ENCODE data around the gene LPO.

LPO gene

DNA sequence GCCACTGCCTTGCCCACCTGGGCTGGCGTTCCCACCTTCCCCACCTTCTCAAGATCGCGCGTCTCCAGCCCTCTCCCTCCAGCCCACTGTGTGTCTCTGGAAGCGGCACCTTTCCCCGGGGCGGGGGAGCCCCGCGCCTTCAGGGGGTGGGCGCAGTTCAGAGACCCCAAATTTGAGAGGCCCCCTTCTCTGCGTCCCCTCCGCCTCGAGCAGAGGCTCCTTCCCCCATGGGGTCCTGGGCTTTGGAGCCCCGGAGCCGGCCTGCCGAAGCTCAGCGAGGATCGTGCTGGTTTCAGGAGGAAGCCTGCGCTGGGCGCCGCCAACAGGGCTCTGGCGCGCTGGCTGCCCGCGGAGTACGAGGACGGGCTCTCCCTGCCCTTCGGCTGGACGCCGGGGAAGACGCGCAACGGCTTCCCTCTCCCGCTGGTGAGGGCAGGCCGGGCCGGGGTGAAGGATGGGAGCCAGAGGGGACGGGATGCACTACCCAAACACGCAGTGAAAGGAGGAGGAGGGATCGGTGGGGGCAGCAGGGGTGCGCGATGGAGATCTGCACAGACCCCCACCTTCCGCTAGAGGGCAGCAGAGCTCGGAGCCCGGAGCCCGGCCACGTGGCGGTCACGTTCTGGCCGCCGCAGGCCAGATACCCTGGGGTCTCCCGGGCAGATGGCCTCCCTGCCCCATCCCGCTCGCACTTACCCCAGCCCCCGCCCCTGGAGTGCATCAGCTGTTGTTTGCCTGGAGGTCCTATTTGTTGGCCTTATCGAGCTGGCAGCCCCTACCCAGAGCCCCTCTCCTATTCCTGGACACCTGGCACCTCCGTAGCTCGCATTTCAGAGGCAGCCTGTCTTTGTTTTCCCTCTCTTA, 11.1 kb downstream of the LPO start:
- Histone ChIP-seq H3K36me3 (ENCODE audit: control insufficient read depth, insufficient read depth, low read length) (no peaks in the 10 kb centered on the region), H3K9ac (ENCODE audit: low read length) (no peak overlapping the region), H3K27ac (ENCODE audit: low read depth, low read length) (no peak overlapping the region), H3K4me3 (ENCODE audit: low read length) (peak overlapping the region; percentile 68), H3K4me1 (ENCODE audit: control insufficient read depth, insufficient read depth, low read length) (no peaks in the 10 kb centered on the region), H3K27me3 (ENCODE audit: control insufficient read depth, insufficient read depth, low read length) (no peaks in the 10 kb centered on the region)

DNA sequence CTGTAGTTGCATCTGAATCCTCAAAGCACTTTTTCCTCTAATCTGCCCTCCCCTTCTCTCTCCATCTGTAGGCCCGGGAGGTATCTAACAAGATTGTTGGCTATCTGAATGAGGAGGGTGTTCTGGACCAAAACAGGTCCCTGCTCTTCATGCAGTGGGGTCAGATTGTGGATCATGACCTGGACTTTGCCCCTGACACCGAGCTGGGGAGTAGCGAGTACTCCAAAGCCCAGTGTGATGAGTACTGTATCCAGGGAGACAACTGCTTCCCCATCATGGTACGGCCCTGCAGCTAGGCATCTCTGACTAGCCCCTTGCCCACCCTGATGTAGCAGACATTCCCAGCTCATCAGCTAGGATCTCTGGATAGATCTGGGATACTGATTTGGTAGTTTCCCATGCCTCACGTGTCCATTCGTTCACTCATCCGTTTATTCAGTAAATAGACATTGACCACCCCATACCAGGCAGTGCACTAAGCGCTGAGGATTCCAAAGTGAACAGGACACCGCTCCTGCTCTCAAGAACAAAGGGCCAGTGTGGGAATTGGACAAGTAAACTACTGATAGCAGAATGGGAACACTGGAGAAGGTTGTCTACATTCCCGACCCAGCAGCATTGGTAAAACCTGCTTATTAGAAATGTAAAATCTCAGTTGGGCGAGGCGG, 12.1 kb downstream of the LPO start:
- H3K36me3 ChIP-seq (ENCODE audit: control insufficient read depth, insufficient read depth, low read length), result no peaks in the 10 kb centered on the region
- no peaks in the 10 kb centered on the region for H3K4me1 ChIP-seq (ENCODE audit: control insufficient read depth, insufficient read depth, low read length)
- H3K27me3 ChIP-seq (ENCODE audit: control insufficient read depth, insufficient read depth, low read length), result no peaks in the 10 kb centered on the region
- no peak overlapping the region for H3K9ac ChIP-seq (ENCODE audit: low read length)
- H3K27ac ChIP-seq (ENCODE audit: low read depth, low read length), result no peak overlapping the region
- no peak overlapping the region for H3K4me3 ChIP-seq (ENCODE audit: low read length)

DNA sequence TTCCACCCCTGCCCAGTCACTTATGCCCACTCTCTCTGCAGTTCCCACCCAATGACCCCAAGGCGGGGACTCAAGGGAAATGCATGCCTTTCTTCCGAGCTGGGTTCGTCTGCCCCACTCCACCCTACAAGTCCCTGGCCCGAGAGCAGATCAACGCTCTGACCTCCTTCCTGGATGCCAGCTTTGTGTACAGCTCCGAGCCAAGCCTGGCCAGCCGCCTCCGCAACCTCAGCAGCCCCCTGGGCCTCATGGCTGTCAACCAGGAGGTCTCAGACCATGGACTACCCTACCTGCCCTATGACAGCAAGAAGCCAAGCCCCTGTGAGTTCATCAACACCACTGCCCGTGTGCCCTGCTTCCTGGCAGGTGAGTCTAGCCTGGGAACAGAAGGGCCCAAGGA, 13.8 kb downstream of the LPO start:
- H3K36me3 ChIP-seq (ENCODE audit: control insufficient read depth, insufficient read depth, low read length), result no peaks in the 10 kb centered on the region
- no peak overlapping the region for H3K4me3 ChIP-seq (ENCODE audit: low read length)
- no peaks in the 10 kb centered on the region for H3K4me1 ChIP-seq (ENCODE audit: control insufficient read depth, insufficient read depth, low read length)
- H3K9ac ChIP-seq (ENCODE audit: low read length), result no peak overlapping the region
- no peaks in the 10 kb centered on the region for H3K27me3 ChIP-seq (ENCODE audit: control insufficient read depth, insufficient read depth, low read length)
- H3K27ac ChIP-seq (ENCODE audit: low read depth, low read length), result no peak overlapping the region

DNA sequence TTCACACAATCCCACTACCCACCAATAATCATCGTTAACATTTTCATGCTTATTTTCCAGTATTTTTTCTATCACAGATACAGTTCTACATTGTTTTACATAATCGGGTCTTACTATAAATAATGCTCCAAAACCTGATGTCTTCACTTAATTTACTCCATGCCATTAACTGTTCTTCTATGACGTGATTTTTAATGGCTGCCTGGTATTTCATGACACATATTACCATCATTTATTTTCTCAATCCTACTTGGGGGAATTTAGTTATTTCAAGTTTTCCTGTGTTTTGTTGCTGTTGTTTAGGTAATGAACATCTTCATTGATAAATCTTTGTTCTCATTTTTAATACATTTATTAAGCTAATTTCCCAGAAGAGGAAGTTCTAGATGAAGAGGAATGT, 14.7 kb downstream of the LPO start:
- H3K27ac ChIP-seq (ENCODE audit: low read depth, low read length), result no peak overlapping the region
- no peaks in the 10 kb centered on the region for H3K36me3 ChIP-seq (ENCODE audit: control insufficient read depth, insufficient read depth, low read length)
- no peaks in the 10 kb centered on the region for H3K4me1 ChIP-seq (ENCODE audit: control insufficient read depth, insufficient read depth, low read length)
- H3K27me3 ChIP-seq (ENCODE audit: control insufficient read depth, insufficient read depth, low read length), result no peaks in the 10 kb centered on the region
- no peak overlapping the region for H3K4me3 ChIP-seq (ENCODE audit: low read length)
- no peak overlapping the region for H3K9ac ChIP-seq (ENCODE audit: low read length)

DNA sequence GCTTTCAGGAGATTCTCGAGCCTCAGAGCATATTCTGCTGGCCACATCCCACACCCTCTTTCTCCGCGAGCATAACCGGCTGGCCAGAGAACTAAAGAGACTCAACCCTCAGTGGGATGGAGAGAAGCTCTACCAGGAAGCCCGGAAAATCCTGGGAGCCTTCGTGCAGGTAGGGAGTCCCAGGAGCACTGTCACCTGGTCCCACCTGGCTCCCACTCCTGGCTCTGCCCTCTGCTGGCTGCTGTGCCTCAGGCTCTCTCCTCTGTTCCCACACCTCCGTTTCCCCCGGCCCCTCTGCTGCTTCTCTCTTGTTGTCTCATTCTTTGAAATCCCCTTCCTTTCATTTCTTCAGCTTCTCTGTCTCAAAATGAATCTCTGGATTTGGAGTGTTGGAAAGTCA, 16.4 kb downstream of the LPO start:
- Histone ChIP-seq H3K27ac (ENCODE audit: low read depth, low read length) (no peak overlapping the region), H3K4me1 (ENCODE audit: control insufficient read depth, insufficient read depth, low read length) (no peaks in the 10 kb centered on the region), H3K27me3 (ENCODE audit: control insufficient read depth, insufficient read depth, low read length) (no peaks in the 10 kb centered on the region)

DNA sequence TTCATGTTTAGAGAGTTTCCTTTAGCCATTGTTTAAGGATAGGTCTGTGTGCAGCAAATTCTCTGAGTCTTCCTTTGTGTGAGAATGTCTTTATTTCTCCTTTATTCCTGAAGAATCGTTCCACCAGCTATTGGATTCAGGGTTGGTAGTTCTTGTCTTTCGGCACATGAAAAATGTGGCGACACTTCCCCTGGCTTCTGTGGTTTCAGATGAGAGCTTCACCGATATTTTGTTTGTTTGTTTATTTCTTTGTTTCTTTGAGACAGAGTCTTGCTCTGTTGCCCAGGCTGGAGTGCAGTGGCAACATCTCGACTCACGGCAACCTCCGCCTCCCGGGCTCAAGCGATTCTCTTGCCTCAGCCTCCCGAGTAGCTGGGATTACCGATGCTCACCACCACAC, 23.8 kb downstream of the LPO start:
- H3K36me3 ChIP-seq (ENCODE audit: control insufficient read depth, insufficient read depth, low read length), result no peaks in the 10 kb centered on the region
- H3K4me3 ChIP-seq (ENCODE audit: low read length), result no peak overlapping the region
- no peaks in the 10 kb centered on the region for H3K4me1 ChIP-seq (ENCODE audit: control insufficient read depth, insufficient read depth, low read length)
- H3K27ac ChIP-seq (ENCODE audit: low read depth, low read length), result no peak overlapping the region
- H3K9ac ChIP-seq (ENCODE audit: low read length), result no peak overlapping the region
- no peaks in the 10 kb centered on the region for H3K27me3 ChIP-seq (ENCODE audit: control insufficient read depth, insufficient read depth, low read length)

More for the DNA sequence above, 16.4 kb downstream of the LPO start:
- Histone ChIP-seq H3K36me3 (ENCODE audit: control insufficient read depth, insufficient read depth, low read length) (no peaks in the 10 kb centered on the region), H3K4me3 (ENCODE audit: low read length) (no peak overlapping the region), H3K9ac (ENCODE audit: low read length) (no peak overlapping the region)

DNA sequence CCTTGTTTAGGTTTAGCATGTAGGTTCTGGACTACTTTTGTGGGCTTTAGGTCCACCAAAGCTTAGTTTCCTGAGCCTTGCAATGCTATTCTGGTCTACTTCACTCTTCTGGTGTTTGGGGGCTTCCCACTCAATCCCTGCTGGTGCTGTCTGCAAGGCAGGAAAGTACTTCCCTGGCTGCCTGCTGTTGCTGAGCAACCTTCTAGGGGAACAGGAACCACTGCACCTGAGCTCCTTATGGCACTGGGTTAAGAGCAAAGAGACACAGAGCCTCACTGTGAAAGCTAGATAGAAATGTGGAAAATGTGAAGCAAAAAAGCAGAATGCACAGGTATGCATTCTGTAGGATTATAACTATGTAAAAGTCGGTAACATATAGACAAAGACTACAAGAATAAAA, 25.4 kb downstream of the LPO start:
- no peaks in the 10 kb centered on the region for H3K27me3 ChIP-seq (ENCODE audit: control insufficient read depth, insufficient read depth, low read length)
- no peaks in the 10 kb centered on the region for H3K4me1 ChIP-seq (ENCODE audit: control insufficient read depth, insufficient read depth, low read length)
- no peak overlapping the region for H3K9ac ChIP-seq (ENCODE audit: low read length)
- no peak overlapping the region for H3K27ac ChIP-seq (ENCODE audit: low read depth, low read length)
- H3K36me3 ChIP-seq (ENCODE audit: control insufficient read depth, insufficient read depth, low read length), result no peaks in the 10 kb centered on the region
- H3K4me3 ChIP-seq (ENCODE audit: low read length), result no peak overlapping the region

DNA sequence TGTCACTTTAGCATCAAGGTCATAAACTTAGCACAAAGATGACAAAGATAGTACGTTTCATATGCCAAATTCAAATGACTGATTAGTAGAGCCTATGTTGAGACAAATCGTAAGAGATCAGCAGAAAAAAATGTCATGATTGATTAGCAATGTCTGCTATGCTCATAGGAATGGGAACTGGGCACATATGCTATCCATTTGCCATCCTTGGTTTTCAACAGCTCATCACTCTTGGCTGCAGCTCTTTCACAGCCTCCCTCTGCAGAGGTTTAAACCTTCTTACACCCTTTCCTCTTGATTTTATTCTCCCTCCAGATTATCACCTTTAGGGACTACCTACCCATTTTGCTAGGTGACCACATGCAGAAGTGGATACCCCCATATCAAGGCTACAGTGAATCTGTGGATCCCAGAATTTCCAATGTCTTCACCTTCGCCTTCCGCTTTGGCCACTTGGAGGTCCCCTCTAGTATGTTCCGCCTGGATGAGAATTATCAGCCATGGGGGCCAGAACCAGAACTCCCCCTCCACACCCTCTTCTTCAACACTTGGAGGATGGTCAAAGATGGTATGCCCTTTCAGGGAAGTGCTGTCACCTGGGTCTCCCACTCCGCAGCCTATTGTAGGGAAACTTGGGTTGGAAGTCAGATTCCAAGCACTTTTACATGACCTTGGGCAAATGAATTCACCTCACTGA, 26.2 kb downstream of the LPO start:
- Histone ChIP-seq H3K27ac (ENCODE audit: low read depth, low read length) (no peak overlapping the region), H3K4me1 (ENCODE audit: control insufficient read depth, insufficient read depth, low read length) (no peaks in the 10 kb centered on the region), H3K36me3 (ENCODE audit: control insufficient read depth, insufficient read depth, low read length) (no peaks in the 10 kb centered on the region), H3K27me3 (ENCODE audit: control insufficient read depth, insufficient read depth, low read length) (no peaks in the 10 kb centered on the region), H3K4me3 (ENCODE audit: low read length) (no peak overlapping the region), H3K9ac (ENCODE audit: low read length) (no peak overlapping the region)

DNA sequence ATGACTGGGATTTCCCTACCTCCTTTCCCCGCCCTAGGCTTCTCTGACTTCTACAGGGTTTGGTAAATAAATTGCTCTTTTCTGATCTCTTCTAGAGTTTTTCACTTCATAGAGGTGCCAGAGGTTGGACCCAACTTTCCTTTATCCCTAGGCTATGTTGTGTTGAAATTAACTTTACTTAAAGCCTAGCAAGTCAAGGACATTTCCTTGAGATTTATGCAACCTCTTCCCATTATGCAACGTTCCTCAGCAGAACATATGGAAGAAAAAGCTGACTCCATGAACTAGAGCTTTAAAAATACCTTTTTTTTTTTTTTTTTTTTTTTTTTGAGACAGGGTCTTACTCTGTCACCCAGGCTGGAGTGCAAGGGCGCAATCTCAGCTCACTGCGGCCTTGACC, 26.9 kb downstream of the LPO start:
- Histone ChIP-seq H3K36me3 (ENCODE audit: control insufficient read depth, insufficient read depth, low read length) (no peaks in the 10 kb centered on the region), H3K9ac (ENCODE audit: low read length) (no peak overlapping the region), H3K27me3 (ENCODE audit: control insufficient read depth, insufficient read depth, low read length) (no peaks in the 10 kb centered on the region), H3K27ac (ENCODE audit: low read depth, low read length) (no peak overlapping the region), H3K4me3 (ENCODE audit: low read length) (no peak overlapping the region), H3K4me1 (ENCODE audit: control insufficient read depth, insufficient read depth, low read length) (no peaks in the 10 kb centered on the region)

DNA sequence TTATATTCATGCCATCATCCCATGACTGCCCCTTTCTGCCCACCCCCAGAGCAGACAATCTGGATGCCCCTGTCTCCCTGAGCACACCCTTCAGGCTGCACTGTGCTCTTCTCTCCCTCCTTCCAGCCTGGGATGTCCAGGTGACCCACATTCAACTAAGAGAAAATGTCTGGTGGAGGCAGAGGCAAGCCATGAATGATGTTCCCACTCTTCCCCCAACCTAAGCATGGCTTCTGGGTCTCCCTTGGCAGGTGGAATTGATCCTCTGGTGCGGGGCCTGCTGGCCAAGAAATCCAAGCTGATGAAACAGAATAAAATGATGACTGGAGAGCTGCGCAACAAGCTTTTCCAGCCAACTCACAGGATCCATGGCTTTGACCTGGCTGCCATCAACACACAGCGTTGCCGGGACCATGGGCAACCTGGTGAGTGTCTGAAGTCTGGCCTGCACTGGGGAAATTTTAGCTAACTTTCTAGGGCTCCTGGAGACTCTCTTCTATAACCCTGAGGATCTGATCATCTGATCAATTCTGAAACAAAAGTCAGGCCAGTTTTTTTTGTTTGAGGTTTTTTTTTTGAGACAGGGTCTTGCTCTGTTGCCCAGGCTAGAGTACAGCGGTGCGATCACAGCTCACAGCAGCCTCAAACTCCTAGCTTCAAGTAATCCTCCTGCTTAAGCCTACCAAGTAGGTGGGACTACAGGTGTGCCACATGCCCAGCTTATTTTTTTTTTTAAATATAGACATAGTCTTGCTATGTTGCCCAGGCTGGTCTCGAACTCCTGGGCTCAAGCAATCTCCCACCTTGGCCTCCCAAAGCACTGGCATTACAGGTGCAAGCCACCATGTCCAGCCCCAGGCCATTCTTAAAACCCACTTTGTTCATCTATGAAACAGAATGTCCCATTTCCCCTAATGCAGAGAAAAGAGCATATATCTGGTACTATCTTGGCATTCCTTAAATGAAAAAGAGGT, 27.8 kb downstream of the LPO start:
- H3K4me3 ChIP-seq (ENCODE audit: low read length), result no peak overlapping the region
- no peaks in the 10 kb centered on the region for H3K27me3 ChIP-seq (ENCODE audit: control insufficient read depth, insufficient read depth, low read length)
- H3K27ac ChIP-seq (ENCODE audit: low read depth, low read length), result no peak overlapping the region
- no peaks in the 10 kb centered on the region for H3K4me1 ChIP-seq (ENCODE audit: control insufficient read depth, insufficient read depth, low read length)
- no peaks in the 10 kb centered on the region for H3K36me3 ChIP-seq (ENCODE audit: control insufficient read depth, insufficient read depth, low read length)
- no peak overlapping the region for H3K9ac ChIP-seq (ENCODE audit: low read length)

DNA sequence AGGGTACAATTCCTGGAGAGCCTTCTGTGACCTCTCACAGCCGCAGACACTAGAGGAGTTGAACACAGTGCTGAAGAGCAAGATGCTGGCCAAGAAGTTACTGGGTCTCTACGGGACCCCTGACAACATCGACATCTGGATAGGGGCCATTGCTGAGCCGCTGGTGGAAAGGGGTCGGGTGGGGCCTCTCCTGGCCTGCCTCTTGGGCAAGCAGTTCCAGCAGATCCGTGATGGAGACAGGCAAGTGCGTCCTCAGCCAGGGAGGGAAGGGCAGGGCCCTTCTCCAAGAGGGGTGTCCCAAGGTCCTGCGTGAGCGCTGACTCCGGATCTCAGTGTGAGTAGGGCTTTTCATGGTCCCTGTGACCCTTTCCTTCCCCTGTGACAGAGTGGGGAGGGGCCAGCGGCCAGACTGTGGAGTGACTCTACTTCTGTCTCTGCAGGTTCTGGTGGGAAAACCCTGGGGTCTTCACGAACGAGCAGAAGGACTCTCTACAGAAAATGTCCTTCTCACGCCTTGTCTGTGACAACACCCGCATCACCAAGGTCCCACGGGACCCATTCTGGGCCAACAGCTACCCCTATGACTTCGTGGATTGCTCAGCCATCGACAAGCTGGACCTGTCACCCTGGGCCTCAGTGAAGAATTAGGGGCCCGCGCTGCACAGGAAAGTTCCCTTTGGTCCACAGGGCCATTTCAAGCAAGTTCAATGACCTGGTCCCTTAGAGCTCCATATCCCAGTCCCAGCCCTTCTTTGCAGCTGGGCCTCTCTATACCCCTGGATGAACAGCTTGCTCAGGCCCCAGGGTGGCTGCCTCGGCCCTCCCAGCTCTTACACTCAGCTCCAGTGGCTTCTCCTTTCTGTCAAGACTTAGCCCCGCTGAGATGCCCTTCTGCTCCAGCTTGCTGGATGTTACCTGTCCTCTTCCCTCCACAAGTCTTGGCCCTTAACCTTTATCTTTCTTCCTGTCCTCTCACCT, 29.3 kb downstream of the LPO start:
- H3K4me3 ChIP-seq (ENCODE audit: low read length), result no peak overlapping the region
- no peak overlapping the region for H3K27ac ChIP-seq (ENCODE audit: low read depth, low read length)
- H3K9ac ChIP-seq (ENCODE audit: low read length), result no peak overlapping the region
- no peaks in the 10 kb centered on the region for H3K36me3 ChIP-seq (ENCODE audit: control insufficient read depth, insufficient read depth, low read length)
- no peaks in the 10 kb centered on the region for H3K4me1 ChIP-seq (ENCODE audit: control insufficient read depth, insufficient read depth, low read length)
- H3K27me3 ChIP-seq (ENCODE audit: control insufficient read depth, insufficient read depth, low read length), result no peaks in the 10 kb centered on the region
